Adipocyte (in vitro differentiated cells): ENCODE results near the gene ADTRP.
A peak's percentile ranks its signal among the peaks of the same experiment; 100 is the strongest.

Source experiments
- DNase-seq: peaks from one replicate; pipeline ENCODE4 v3.0.0-alpha.2; 2015; ENCODE audit warnings: low read depth
- H3K27me3 ChIP-seq: replicated peaks from 2 replicates; pipeline ENCODE4 v1.7.0; 2013; ENCODE audit warnings: mild to moderate bottlenecking, low read length, moderate library complexity; ENCODE audit not compliant: control insufficient read depth, insufficient read depth
- H3K36me3 ChIP-seq: 2 replicates; pipeline ENCODE4 v1.7.0; 2013; ENCODE audit warnings: low read length, mild to moderate bottlenecking, moderate library complexity; ENCODE audit not compliant: control insufficient read depth, insufficient read depth, severe bottlenecking
- H3K4me1 ChIP-seq: 2 replicates; pipeline ENCODE4 v1.7.0; 2013; ENCODE audit warnings: mild to moderate bottlenecking, low read length, moderate library complexity; ENCODE audit not compliant: control insufficient read depth, insufficient read depth
- H3K4me3 ChIP-seq: 2 replicates; pipeline ENCODE4 v1.7.0; 2013; ENCODE audit warnings: mild to moderate bottlenecking, low read length, moderate library complexity
- H3K9ac ChIP-seq: 2 replicates; pipeline ENCODE4 v1.7.0; 2013; ENCODE audit warnings: mild to moderate bottlenecking, low read length, moderate library complexity
- H3K9me3 ChIP-seq: 2 replicates; pipeline ENCODE4 v1.7.0; 2013; ENCODE audit warnings: mild to moderate bottlenecking, low read length, moderate library complexity; ENCODE audit not compliant: control insufficient read depth

The ADTRP gene

GRCh38 chr6:11752360-11752759 lies 26.2 kb downstream of the ADTRP start:
- Histone ChIP-seq H3K9ac (no peak overlapping the region), H3K36me3 (no peaks in the 10 kb centered on the region), H3K27me3 (no peaks in the 10 kb centered on the region), H3K9me3 (no peaks in the 10 kb centered on the region), H3K4me1 (peaks cover 23% of the 10 kb centered on the region), H3K4me3 (no peak overlapping the region)
- no peak for DNase-seq

GRCh38 chr6:11750682-11751081 lies 27.9 kb downstream of the ADTRP start:
- H3K9ac ChIP-seq: no peak overlapping the region
- no peak overlapping the region for H3K4me3 ChIP-seq
- H3K4me1 ChIP-seq: peaks cover 22% of the 10 kb centered on the region
- no peaks in the 10 kb centered on the region for H3K27me3 ChIP-seq
- H3K9me3 ChIP-seq: no peaks in the 10 kb centered on the region
- no peaks in the 10 kb centered on the region for H3K36me3 ChIP-seq
- DNase-seq: no peak

GRCh38 chr6:11748591-11749210 lies 29.9 kb downstream of the ADTRP start:
- H3K36me3 ChIP-seq: no peaks in the 10 kb centered on the region
- no peak overlapping the region for H3K4me3 ChIP-seq
- no peaks in the 10 kb centered on the region for H3K9me3 ChIP-seq
- no peak overlapping the region for H3K9ac ChIP-seq
- DNase-seq: no peak
- no peaks in the 10 kb centered on the region for H3K27me3 ChIP-seq
- peaks cover 19% of the 10 kb centered on the region for H3K4me1 ChIP-seq

GRCh38 chr6:11747021-11747420 lies 31.6 kb downstream of the ADTRP start:
- no peaks in the 10 kb centered on the region for H3K27me3 ChIP-seq
- no peak for DNase-seq
- H3K4me1 ChIP-seq: peaks cover 23% of the 10 kb centered on the region

GRCh38 chr6:11744753-11745152 lies 33.9 kb downstream of the ADTRP start:
- DNase-seq: no peak
- H3K9me3 ChIP-seq: no peaks in the 10 kb centered on the region

More at GRCh38 chr6:11747021-11747420, 31.6 kb downstream of the ADTRP start:
- Histone ChIP-seq H3K36me3 (no peaks in the 10 kb centered on the region), H3K4me3 (no peak overlapping the region), H3K9ac (no peak overlapping the region), H3K9me3 (no peaks in the 10 kb centered on the region)

GRCh38 chr6:11744101-11744500 lies 34.5 kb downstream of the ADTRP start:
- no peaks in the 10 kb centered on the region for H3K36me3 ChIP-seq
- no peak for DNase-seq
- H3K9ac ChIP-seq: peak overlapping the region; percentile 7
- H3K4me1 ChIP-seq: peaks cover 16% of the 10 kb centered on the region
- no peaks in the 10 kb centered on the region for H3K27me3 ChIP-seq
- no peak overlapping the region for H3K4me3 ChIP-seq
- no peaks in the 10 kb centered on the region for H3K9me3 ChIP-seq

More at GRCh38 chr6:11744753-11745152, 33.9 kb downstream of the ADTRP start:
- peak overlapping the region; percentile 15 for H3K9ac ChIP-seq
- H3K4me1 ChIP-seq: peaks cover 16% of the 10 kb centered on the region
- no peaks in the 10 kb centered on the region for H3K36me3 ChIP-seq
- peak overlapping the region; percentile 5 for H3K4me3 ChIP-seq
- no peaks in the 10 kb centered on the region for H3K27me3 ChIP-seq

GRCh38 chr6:11740875-11741274 lies 37.7 kb downstream of the ADTRP start:
- H3K4me1 ChIP-seq: peaks cover 16% of the 10 kb centered on the region
- no peaks in the 10 kb centered on the region for H3K9me3 ChIP-seq
- no peak overlapping the region for H3K4me3 ChIP-seq
- no peak for DNase-seq
- H3K36me3 ChIP-seq: no peaks in the 10 kb centered on the region
- no peak overlapping the region for H3K9ac ChIP-seq
- H3K27me3 ChIP-seq: no peaks in the 10 kb centered on the region

GRCh38 chr6:11738661-11739375 lies 39.8 kb downstream of the ADTRP start:
- no peak overlapping the region for H3K4me3 ChIP-seq
- H3K36me3 ChIP-seq: no peaks in the 10 kb centered on the region
- H3K27me3 ChIP-seq: no peaks in the 10 kb centered on the region
- peaks cover 8% of the 10 kb centered on the region for H3K4me1 ChIP-seq
- H3K9me3 ChIP-seq: no peaks in the 10 kb centered on the region
- no peak for DNase-seq
- H3K9ac ChIP-seq: no peak overlapping the region

GRCh38 chr6:11738234-11738633 lies 40.4 kb downstream of the ADTRP start:
- H3K36me3 ChIP-seq: no peaks in the 10 kb centered on the region
- no peaks in the 10 kb centered on the region for H3K9me3 ChIP-seq
- no peak overlapping the region for H3K4me3 ChIP-seq
- no peaks in the 10 kb centered on the region for H3K27me3 ChIP-seq
- H3K9ac ChIP-seq: no peak overlapping the region
- peaks cover 8% of the 10 kb centered on the region for H3K4me1 ChIP-seq
- DNase-seq: no peak

- no peaks in the 10 kb centered on the region for H3K27me3 ChIP-seq
- H3K36me3 ChIP-seq: no peaks in the 10 kb centered on the region
- no peak overlapping the region for H3K4me3 ChIP-seq
- no peak overlapping the region for H3K9ac ChIP-seq
- H3K4me1 ChIP-seq: peaks cover 14% of the 10 kb centered on the region
- DNase-seq: no peak
- no peaks in the 10 kb centered on the region for H3K9me3 ChIP-seq
These were observed 42.0 kb downstream of the ADTRP start for GRCh38 chr6:11736601-11737000.

GRCh38 chr6:11734861-11735613 lies 43.6 kb downstream of the ADTRP start:
- Histone ChIP-seq H3K9ac (no peak overlapping the region), H3K27me3 (no peaks in the 10 kb centered on the region), H3K9me3 (no peaks in the 10 kb centered on the region), H3K4me3 (no peak overlapping the region), H3K4me1 (peaks cover 19% of the 10 kb centered on the region), H3K36me3 (no peaks in the 10 kb centered on the region)
- DNase-seq: no peak
